GM19395 (cell line): ENCODE data around the gene EBP.
"Not testable (repeated sequence)": the region's sequence is repeated elsewhere in the genome, so short reads cannot be mapped to it uniquely, and the experiment has no call there.

Experiments
- ATAC-seq: cut with Tn5 transposase; IDR thresholded peaks from one replicate; pipeline ENCODE4 v1.9.1; 2021; ENCODE audit warnings: mild to moderate bottlenecking, moderate library complexity; ENCODE audit not compliant: unreplicated experiment

The EBP gene

DNA sequence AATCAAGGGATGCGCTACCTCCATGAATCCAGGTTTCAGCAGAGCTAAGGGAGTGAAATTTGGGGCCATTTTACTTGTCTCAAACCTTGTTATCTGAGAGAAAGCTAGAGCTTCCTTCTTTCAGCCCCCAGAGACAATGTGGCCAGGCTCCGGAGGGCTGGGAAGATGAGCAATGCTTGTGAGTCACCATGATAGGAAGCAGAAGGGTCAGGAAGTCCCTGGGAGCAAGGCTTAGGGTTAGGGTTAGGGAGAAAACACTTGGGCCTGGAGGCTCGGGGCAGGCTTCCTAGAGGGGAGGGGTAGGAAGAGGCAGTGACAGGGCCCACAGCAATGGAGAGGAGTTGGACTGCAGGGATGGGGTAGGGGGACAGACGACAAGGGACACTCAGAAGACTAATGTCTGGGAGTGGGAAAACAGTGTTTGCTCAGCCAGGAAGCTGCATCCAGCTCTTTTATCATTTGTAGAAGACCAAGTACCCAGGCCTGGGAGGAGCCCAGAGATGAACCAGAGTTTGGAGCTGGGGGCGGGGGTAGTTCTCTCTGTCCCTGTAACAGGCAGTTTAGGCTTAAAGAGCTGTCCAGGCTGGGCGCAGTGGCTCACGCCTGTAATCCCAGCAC lies 29.2 kb upstream of the EBP start:
- no peak for ATAC-seq

- no peak for ATAC-seq
These were observed 27.7 kb upstream of the EBP start for GRCh38 chrX:48493890-48494364.

DNA sequence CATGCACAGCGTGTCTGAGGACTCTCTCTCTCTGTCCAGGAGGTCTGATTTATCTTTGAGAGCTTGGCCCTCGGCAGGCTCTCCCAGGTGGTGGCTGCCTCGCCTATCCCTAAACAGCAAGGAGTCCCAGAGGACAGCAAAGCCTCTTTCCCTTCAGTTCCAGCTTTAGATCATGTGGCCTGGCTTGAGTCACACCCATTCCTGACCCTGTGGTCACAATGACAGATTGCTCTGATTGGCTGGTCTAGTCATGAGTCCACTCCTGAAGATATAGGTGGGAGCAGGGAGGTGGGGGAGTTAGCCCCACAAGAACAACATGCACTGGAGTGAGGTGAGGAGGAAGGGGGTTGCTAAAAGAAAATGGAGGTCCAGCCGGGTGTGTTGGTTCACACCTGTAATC lies 24.9 kb upstream of the EBP start:
- no peak for ATAC-seq

DNA sequence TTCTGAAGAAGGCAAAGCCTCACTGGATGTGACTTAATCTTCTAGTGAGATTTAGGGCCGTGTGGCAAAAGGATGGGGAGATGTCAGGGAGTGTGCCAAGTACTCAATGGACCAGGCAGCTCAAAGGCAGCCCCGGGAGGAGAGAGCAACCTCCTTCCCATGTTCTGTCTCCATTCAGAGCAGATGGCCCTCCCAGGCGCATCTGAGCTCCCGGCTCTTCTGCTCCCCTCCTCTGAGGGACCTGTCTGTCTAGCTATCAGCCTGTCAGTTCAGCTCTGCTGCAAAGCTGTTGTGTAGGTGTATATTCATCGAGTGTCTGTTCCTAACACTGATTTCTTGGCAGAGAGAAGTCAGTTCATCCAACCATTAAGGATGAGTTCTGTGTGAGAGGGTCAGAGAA lies 23.7 kb upstream of the EBP start:
- no peak for ATAC-seq

GRCh38 chrX:48498374-48498809 lies 23.2 kb upstream of the EBP start:
- ATAC-seq = no peak

- no peak for ATAC-seq
These were observed 17.3 kb upstream of the EBP start for GRCh38 chrX:48504261-48504660.

DNA sequence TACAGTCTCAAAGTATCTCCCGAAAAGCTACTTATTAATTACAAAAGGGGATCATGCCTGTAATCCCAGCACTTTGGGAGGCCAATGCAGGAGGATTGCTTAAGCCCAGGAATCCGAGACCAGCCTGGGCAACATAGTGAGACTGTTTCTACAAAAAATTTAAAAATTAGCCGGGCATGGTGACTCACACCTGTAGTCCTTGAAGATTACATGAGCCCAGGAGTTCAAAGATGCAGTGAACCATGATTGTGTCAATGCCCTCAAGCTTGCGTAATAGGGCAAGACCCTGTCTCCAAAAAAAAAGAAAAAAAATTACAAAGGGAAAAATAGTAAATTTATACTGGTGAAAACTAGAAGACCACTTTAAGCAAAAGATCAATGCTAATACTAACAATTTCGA lies 16.1 kb upstream of the EBP start:
- ATAC-seq = no peak

DNA sequence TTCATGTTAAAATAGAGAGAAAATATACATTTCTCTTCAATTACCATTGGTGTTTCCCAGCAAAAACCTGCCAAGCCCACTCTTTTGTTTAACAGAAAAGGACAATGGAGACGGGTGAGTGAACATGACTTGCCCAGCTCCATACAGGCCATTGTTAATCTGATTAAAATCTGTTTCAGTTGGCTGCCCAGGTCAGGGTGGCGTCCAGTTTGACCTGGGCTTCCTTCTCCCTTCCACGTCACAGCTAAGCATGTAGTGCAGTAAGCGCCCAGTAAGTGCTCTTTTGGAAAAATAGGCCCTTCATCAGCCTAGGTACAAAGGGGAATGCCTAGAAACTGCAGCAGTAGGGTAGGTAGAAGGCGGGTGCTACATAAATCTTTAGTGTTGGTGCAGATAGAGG lies 14.4 kb upstream of the EBP start:
- ATAC-seq = no peak

GRCh38 chrX:48508400-48509244 lies 13.0 kb upstream of the EBP start, which contains the start of gene PORCN:
PORCN (plus strand) TSS chrX:48508992; CDS start chrX:48509821, 829 bp downstream.
- peak; percentile 80 for ATAC-seq

DNA sequence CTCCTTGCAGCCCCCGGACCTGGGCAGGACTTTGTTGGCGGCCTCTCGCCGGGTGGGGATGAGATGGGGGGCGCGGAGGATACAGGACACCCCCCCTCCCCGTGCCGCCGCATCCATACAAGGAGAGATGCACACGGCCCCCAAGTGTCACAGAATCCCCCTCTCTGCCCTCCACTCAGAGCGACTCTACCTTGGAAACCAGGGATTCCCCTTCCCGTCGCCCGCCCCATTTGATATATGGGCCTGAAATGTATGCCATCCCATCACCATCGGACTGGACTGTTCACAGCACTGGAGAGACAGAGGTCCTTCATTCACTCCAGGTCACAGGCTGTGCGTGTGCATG lies 12.4 kb upstream of the EBP start:
- peak; percentile 23 for ATAC-seq

DNA sequence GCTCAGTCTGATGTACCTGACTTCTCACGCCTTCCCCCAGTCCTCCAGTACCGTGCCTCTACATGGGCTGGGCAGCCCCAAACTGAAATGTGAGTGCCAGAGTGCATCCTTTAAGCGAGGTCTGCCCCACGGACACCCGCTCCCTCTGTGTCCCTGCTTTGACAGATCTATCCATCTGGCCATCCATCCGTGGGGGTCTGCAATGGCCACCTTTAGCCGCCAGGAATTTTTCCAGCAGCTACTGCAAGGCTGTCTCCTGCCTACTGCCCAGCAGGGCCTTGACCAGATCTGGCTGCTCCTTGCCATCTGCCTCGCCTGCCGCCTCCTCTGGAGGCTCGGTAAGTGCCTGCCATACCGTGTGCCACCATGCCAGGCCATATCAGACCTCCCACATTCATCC lies 12.0 kb upstream of the EBP start:
- no peak for ATAC-seq

DNA sequence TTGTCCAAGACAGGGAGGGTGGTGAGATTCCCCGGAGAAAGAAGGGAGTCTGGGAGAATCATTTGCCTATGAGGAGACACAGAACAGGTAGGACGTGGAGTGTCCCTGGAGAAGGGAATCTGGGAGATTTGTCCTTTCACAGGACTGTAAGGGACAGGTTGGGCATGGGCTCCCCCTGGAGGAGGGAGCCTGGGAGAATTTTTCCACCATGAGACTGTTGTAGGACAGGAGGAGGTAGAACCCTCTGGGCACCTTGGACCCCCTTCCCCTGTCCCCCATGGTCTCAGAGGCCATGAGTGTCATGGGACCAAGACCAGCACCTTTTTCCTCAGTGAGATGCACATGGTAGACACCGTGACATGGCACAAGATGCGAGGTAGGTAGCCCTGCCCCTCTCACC lies 10.0 kb upstream of the EBP start:
- ATAC-seq = no peak

DNA sequence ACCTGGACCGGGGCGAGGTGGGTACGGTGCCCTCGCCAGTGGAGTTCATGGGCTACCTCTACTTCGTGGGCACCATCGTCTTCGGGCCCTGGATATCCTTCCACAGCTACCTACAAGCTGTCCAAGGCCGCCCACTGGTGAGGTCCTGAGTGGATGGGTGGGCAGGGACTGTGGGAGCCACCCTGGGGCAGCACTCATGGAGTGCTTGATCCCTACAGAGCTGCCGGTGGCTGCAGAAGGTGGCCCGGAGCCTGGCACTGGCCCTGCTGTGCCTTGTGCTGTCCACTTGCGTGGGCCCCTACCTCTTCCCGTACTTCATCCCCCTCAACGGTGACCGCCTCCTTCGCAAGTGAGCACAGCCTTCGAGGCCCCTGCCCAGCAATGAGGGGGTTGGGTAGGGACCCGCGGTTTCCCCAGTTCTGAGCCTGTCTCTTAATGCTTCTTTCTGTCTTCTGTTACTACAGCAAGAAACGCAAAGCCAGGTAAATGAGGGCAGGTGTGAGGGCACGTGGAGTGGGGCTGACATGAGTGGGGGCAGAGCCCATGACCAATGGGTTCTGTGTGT lies 9.2 kb upstream of the EBP start:
- ATAC-seq = no peak

DNA sequence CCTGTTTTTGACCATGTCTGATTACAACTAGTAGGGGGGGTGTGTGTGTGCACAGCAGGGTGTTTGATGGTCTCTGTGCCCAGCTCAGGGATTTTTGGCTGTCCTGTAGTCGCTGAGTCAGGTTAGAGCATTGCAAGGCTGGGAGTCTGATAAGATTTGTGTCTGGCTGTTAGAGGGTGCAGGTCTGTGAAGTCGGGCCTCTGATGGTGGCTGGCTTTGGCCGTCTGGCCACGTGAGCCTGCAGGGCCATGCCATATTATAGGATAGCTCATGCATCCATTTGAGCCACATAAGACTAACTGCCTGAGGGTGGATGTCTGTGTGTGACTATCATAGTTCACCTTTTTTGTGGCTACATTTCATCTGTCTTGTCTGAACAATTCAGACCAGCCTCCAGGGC lies 7.9 kb upstream of the EBP start:
- no peak for ATAC-seq

- no peak for ATAC-seq
These were observed 7.3 kb upstream of the EBP start for GRCh38 chrX:48514126-48514806.

DNA sequence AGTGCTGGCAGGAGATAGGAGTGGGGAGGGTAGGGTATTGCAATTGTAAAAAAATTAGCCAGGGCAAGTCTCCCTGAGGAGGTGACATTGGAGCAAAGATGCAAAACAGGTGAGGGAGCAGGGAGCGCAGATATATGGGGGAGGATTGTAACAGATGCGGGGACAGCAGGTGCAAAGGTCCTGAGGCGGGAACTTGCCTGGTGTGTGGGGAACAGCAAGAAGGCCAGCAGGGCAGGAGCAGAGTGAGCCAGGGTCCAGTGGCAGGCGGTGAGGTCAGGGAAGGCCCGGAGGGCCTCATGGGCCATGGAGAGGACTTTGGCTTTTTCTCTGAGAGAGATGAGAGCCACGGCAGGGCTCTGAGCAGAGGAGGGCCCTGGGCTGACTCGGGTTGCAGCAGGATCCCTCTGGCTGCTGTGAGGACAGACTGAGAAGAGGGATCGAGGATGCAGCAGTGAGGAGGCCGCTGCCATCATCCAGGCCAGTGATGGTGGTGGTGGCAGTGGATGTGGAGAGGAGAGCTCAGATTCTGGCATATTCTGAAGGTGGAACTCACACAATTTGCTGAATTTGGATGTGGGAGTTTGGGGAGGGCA lies 6.6 kb upstream of the EBP start:
- ATAC-seq = no peak

DNA sequence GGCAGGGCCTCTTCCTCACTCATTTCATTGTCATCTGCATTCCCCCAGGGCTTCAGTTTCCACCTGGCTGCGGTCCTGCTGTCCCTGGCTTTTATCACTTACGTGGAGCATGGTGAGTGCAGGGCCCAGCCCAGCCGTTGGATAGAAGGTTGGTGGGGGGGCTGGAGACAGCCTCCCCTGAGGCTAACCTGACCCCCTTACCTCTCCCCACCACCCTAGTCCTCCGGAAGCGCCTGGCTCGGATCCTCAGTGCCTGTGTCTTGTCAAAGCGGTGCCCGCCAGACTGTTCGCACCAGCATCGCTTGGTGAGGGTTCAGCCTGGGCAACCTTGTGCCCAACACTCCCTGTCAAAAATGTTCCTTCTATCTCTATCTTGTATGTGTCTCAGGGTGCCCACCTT lies 5.8 kb upstream of the EBP start:
- ATAC-seq = no peak

DNA sequence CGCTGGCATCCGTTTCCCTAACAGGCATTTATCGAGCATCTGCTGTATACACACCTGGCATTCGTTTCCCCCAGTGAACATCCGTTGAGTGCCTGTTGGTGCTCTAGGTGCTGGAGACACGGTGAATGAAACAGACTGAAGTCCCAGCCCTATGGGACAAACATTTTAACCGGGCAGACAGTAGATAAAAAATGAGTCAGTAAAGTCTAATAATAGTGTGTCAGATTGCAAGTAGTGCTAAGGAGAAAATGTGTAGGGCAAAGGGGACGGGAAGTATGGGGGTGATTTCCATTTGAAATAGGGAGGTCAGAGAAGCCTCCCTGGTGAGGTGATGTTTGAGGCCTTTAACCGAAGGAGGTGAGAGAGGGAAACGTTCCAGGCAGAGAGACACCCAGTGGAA lies 5.3 kb upstream of the EBP start:
- ATAC-seq = no peak

- no peak for ATAC-seq
These were observed 4.6 kb upstream of the EBP start for GRCh38 chrX:48516987-48517386.

DNA sequence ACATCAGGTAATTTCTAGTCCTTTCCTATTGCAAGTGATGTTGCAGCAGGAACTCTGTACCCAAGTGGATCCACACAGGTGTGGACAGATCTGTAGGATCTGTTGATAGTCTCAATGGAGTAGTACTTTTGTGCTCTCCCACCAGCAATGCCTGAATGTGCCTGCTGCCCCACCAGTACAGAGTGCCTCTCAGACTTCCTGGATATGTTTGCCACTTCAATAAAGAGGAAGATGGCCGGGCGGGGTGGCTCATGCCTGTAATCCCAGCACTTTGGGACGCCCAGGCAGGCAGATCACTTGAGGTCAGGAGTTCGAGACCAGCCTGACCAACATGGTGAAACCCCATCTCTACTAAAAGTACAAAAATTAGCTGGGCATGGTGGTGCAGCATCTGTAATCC lies 2.1 kb upstream of the EBP start:
- not testable (repeated sequence) for ATAC-seq

DNA sequence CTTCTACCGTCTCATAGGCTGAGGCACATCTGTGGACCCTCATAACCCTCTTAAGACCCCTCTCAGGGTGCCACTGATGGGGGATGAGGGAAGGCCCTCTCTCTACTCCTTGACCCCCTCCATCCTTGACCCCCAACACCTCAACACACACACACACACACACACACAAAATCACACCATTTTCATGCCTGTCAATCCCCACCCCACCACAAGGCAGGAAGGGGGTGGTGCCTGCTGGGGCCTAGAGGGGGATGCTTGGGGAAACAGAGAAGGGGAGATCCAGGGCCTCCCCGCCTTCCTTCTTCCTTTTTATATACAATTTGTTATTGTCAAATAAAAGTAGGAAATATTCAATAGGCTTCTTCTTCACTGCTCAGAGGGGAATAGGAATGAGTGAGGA lies 1.2 kb upstream of the EBP start:
- ATAC-seq = no peak
